ENCODE results near the gene DCTN4.

DNA sequence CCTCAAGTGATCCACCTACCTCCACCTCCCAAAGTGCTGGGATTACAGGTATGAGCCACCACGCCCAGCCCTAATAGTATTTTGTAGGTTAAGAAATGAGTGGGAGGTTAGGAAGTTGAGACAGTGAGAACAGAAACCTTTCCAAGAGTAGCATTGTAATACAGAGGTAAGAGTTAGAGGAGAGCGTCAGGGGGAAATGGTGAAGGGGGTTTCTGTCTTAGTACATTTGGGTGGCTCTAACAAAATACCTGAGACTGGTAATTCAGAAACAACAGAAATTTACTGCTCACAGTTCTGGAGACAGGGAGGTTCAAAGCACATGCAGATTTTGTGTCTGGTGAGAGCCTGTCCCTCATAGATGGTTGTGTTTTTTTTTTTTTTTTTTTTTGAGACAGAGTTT is 38.6 kb upstream of the DCTN4 start:
- TF ChIP-seq, protein P1, sequence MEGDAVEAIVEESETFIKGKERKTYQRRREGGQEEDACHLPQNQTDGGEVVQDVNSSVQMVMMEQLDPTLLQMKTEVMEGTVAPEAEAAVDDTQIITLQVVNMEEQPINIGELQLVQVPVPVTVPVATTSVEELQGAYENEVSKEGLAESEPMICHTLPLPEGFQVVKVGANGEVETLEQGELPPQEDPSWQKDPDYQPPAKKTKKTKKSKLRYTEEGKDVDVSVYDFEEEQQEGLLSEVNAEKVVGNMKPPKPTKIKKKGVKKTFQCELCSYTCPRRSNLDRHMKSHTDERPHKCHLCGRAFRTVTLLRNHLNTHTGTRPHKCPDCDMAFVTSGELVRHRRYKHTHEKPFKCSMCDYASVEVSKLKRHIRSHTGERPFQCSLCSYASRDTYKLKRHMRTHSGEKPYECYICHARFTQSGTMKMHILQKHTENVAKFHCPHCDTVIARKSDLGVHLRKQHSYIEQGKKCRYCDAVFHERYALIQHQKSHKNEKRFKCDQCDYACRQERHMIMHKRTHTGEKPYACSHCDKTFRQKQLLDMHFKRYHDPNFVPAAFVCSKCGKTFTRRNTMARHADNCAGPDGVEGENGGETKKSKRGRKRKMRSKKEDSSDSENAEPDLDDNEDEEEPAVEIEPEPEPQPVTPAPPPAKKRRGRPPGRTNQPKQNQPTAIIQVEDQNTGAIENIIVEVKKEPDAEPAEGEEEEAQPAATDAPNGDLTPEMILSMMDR (IDR thresholded peaks at IDR 0.05; ENCODE audit: low read depth, low read length): no peak
- TF ChIP-seq MYC (IDR thresholded peaks at IDR 0.05; ENCODE audit: low read depth, low read length): no peak
- TF ChIP-seq, protein P2, sequence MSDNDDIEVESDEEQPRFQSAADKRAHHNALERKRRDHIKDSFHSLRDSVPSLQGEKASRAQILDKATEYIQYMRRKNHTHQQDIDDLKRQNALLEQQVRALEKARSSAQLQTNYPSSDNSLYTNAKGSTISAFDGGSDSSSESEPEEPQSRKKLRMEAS (IDR thresholded peaks at IDR 0.05; ENCODE audit: low read depth, low read length): no peak
